WTC11 (cell line): ENCODE results near the gene KCNC2.

ENCODE experiments used
- ATF3 ChIP-seq: sonication (generic); formaldehyde crosslinking; conservative IDR thresholded peaks from 2 replicates; pipeline ENCODE4 v1.8.1; 2022; ENCODE audit warnings: mild to moderate bottlenecking, missing genetic modification reagents
- CREB1 ChIP-seq: sonication (generic); formaldehyde crosslinking; IDR thresholded peaks from 2 replicates; pipeline ENCODE4 v1.8.0; 2023; ENCODE audit warnings: mild to moderate bottlenecking, missing genetic modification reagents
- CREM ChIP-seq: sonication (generic); formaldehyde crosslinking; IDR thresholded peaks from 2 replicates; pipeline ENCODE4 v1.8.1; 2022; ENCODE audit warnings: mild to moderate bottlenecking, missing genetic modification reagents, moderate library complexity
- E2F4 ChIP-seq: sonication (generic); formaldehyde crosslinking; IDR thresholded peaks from 2 replicates; pipeline ENCODE4 v1.8.1; 2022; ENCODE audit warnings: low read depth, mild to moderate bottlenecking, moderate library complexity, missing genetic modification reagents, borderline replicate concordance
- FOXP1 ChIP-seq: sonication (generic); formaldehyde crosslinking; IDR thresholded peaks from 2 replicates; pipeline ENCODE4 v1.8.0; 2022; ENCODE audit warnings: missing genetic modification reagents, mild to moderate bottlenecking, moderate library complexity, borderline replicate concordance
- KAT7 ChIP-seq: sonication (generic); formaldehyde crosslinking; IDR thresholded peaks from 2 replicates; pipeline ENCODE4 v1.8.1; 2023; ENCODE audit warnings: missing genetic modification reagents, mild to moderate bottlenecking, borderline replicate concordance
- MXD4 ChIP-seq: fragments of 250-450 bp; sonication (Bioruptor Pico); IDR thresholded peaks from 2 replicates; pipeline ENCODE4 v1.8.0; 2021; ENCODE audit warnings: mild to moderate bottlenecking, moderate library complexity, borderline replicate concordance
- OVOL2 ChIP-seq: fragments of 250-450 bp; sonication (Bioruptor Pico); IDR thresholded peaks from 2 replicates; pipeline ENCODE4 v1.9.0; 2021; ENCODE audit warnings: mild to moderate bottlenecking, borderline replicate concordance
- RELA ChIP-seq: sonication (generic); formaldehyde crosslinking; IDR thresholded peaks from 2 replicates; pipeline ENCODE4 v1.8.1; 2022; ENCODE audit warnings: missing genetic modification reagents, mild to moderate bottlenecking, borderline replicate concordance
- STAT6 ChIP-seq: sonication (generic); formaldehyde crosslinking; conservative IDR thresholded peaks from 2 replicates; pipeline ENCODE4 v1.8.1; 2023; ENCODE audit warnings: mild to moderate bottlenecking, low read depth, missing genetic modification reagents, moderate library complexity
- USF2 ChIP-seq: sonication (generic); formaldehyde crosslinking; IDR thresholded peaks from 2 replicates; pipeline ENCODE4 v1.8.1; 2023; ENCODE audit warnings: mild to moderate bottlenecking, missing genetic modification reagents, moderate library complexity
- ZNF138 ChIP-seq: sonication (generic); formaldehyde crosslinking; conservative IDR thresholded peaks from 2 replicates; pipeline ENCODE4 v1.8.1; 2022; ENCODE audit warnings: mild to moderate bottlenecking, moderate library complexity, missing genetic modification reagents
- TF ChIP-seq, protein P1 (sequence below): fragments of 200-600 bp; IDR thresholded peaks from 2 replicates; pipeline ENCODE4 v1.8.0; 2022; ENCODE audit warnings: antibody characterized with exemption
- TF ChIP-seq, protein P2 (sequence below): sonication (generic); formaldehyde crosslinking; IDR thresholded peaks from 2 replicates; pipeline ENCODE4 v1.8.0; 2022; ENCODE audit warnings: mild to moderate bottlenecking, missing genetic modification reagents

- TF ChIP-seq, protein P1, sequence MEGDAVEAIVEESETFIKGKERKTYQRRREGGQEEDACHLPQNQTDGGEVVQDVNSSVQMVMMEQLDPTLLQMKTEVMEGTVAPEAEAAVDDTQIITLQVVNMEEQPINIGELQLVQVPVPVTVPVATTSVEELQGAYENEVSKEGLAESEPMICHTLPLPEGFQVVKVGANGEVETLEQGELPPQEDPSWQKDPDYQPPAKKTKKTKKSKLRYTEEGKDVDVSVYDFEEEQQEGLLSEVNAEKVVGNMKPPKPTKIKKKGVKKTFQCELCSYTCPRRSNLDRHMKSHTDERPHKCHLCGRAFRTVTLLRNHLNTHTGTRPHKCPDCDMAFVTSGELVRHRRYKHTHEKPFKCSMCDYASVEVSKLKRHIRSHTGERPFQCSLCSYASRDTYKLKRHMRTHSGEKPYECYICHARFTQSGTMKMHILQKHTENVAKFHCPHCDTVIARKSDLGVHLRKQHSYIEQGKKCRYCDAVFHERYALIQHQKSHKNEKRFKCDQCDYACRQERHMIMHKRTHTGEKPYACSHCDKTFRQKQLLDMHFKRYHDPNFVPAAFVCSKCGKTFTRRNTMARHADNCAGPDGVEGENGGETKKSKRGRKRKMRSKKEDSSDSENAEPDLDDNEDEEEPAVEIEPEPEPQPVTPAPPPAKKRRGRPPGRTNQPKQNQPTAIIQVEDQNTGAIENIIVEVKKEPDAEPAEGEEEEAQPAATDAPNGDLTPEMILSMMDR: no peak
- no peak for TF ChIP-seq USF2
- no peak for TF ChIP-seq RELA (CRISPR knock-in tag)
- TF ChIP-seq ZNF138 (CRISPR knock-in tag): no peak
- no peak for TF ChIP-seq OVOL2 (CRISPR knock-in tag)
- no peak for TF ChIP-seq FOXP1 (CRISPR knock-in tag)
- TF ChIP-seq E2F4 (CRISPR knock-in tag): no peak
- TF ChIP-seq KAT7 (CRISPR knock-in tag): no peak
- no peak for TF ChIP-seq STAT6
- no peak for TF ChIP-seq MXD4
- TF ChIP-seq ATF3: no peak
- no peak for TF ChIP-seq CREM (CRISPR knock-in tag)
- TF ChIP-seq CREB1: no peak
- TF ChIP-seq, protein P2, sequence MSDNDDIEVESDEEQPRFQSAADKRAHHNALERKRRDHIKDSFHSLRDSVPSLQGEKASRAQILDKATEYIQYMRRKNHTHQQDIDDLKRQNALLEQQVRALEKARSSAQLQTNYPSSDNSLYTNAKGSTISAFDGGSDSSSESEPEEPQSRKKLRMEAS (CRISPR knock-in tag): no peak
Observed at GRCh38 chr12:75041472-75041871, 168.2 kb downstream of the KCNC2 start.
